SH-SY5Y (cell line): ENCODE results near the gene EIF1AX.

Source experiments
- GATA2 ChIP-seq: IDR thresholded peaks from 2 replicates; pipeline ENCODE4 v1.6.1; 2011; ENCODE audit warnings: mild to moderate bottlenecking, low read depth, low read length
- GATA3 ChIP-seq: IDR thresholded peaks from 2 replicates; pipeline ENCODE4 v1.6.1; 2011; ENCODE audit warnings: low read depth, mild to moderate bottlenecking, low read length, moderate library complexity

Gene EIF1AX

GRCh38 chrX:20139966-20140365, 1.7 kb downstream of the EIF1AX start:
- TF ChIP-seq GATA2 (no peak), GATA3 (no peak)

GRCh38 chrX:20135944-20136343, 5.7 kb downstream of the EIF1AX start:
- TF ChIP-seq GATA2 = no peak
- no peak for TF ChIP-seq GATA3

GRCh38 chrX:20132666-20133065, 9.0 kb downstream of the EIF1AX start:
- no peak for TF ChIP-seq GATA3
- no peak for TF ChIP-seq GATA2

- TF ChIP-seq GATA2 = no peak
- TF ChIP-seq GATA3 = no peak
Observed at GRCh38 chrX:20130357-20130756, 11.3 kb downstream of the EIF1AX start.

- no peak for TF ChIP-seq GATA3
- no peak for TF ChIP-seq GATA2
Observed at GRCh38 chrX:20129547-20129946, 12.1 kb downstream of the EIF1AX start.

- TF ChIP-seq GATA2 = no peak
- no peak for TF ChIP-seq GATA3
Observed at GRCh38 chrX:20128670-20129069, 13.0 kb downstream of the EIF1AX start.

- no peak for TF ChIP-seq GATA2
- TF ChIP-seq GATA3 = no peak
Observed at GRCh38 chrX:20124964-20125363, 16.7 kb downstream of the EIF1AX start.

GRCh38 chrX:20118065-20118824, 23.4 kb downstream of the EIF1AX start:
- no peak for TF ChIP-seq GATA3
- TF ChIP-seq GATA2 = no peak

GRCh38 chrX:20116577-20117240, 24.9 kb downstream of the EIF1AX start, which contains the start of gene MAP7D2:
MAP7D2 (minus strand) TSS chrX:20116907; CDS start chrX:20116879, 28 bp downstream.
- no peak for TF ChIP-seq GATA3
- TF ChIP-seq GATA2 = no peak

GRCh38 chrX:20116087-20116576, 25.5 kb downstream of the EIF1AX start:
- TF ChIP-seq GATA3 (no peak), GATA2 (no peak)

GRCh38 chrX:20112022-20112774, 29.4 kb downstream of the EIF1AX start:
- TF ChIP-seq GATA3 (no peak), GATA2 (no peak)

GRCh38 chrX:20111271-20111670, 30.4 kb downstream of the EIF1AX start:
- TF ChIP-seq GATA3 (no peak), GATA2 (no peak)

- TF ChIP-seq GATA2 (no peak), GATA3 (no peak)
Observed at GRCh38 chrX:20101934-20102581, 39.6 kb downstream of the EIF1AX start.

GRCh38 chrX:20091499-20091898, 50.1 kb downstream of the EIF1AX start:
- TF ChIP-seq GATA3 (no peak), GATA2 (no peak)

- TF ChIP-seq GATA2 (no peak), GATA3 (no peak)
Observed at GRCh38 chrX:20089845-20090244, 51.8 kb downstream of the EIF1AX start.
